ENCODE results near the gene GALNTL6. TPM values are rescaled to one million over a fixed set of nuclear protein-coding genes. Genes with fewer than 3 reads are reported as not detected.

GALNTL6 gene
- total and polyA plus RNA-seq, 3 donors from 2014 or later: 2.9 to 6.2 (median 4.9) TPM

GRCh38 chr4:172390331-172390730 is 577.1 kb downstream of the GALNTL6 start:
- Histone ChIP-seq H3K27ac (no peak overlapping the region), H3K9me3 (no peaks in the 10 kb centered on the region), H3K27me3 (no peaks in the 10 kb centered on the region), H3K36me3 (ENCODE audit: low read depth, missing control alignments) (no peaks in the 10 kb centered on the region), H3K4me3 (no peak overlapping the region), H3K4me1 (no peaks in the 10 kb centered on the region)
- DNase-seq: no peak
- 86 to 94% methylated on average over 1 of the region's 1 CpG for WGBS, 2 donors
- TF ChIP-seq CTCF (IDR thresholded peaks at IDR 0.05) (no peak), POLR2A (IDR thresholded peaks at IDR 0.05) (no peak)
- intact Hi-C loops (cut with DNase I; ENCODE audit: low total_unique reads): no loop called here

GRCh38 chr4:172392741-172393140 is 579.5 kb downstream of the GALNTL6 start:
- intact Hi-C loops (cut with DNase I; ENCODE audit: low total_unique reads): no loop called here
- Histone ChIP-seq H3K4me1 (no peaks in the 10 kb centered on the region), H3K4me3 (no peak overlapping the region), H3K27me3 (no peaks in the 10 kb centered on the region), H3K27ac (no peak overlapping the region), H3K36me3 (ENCODE audit: low read depth, missing control alignments) (no peaks in the 10 kb centered on the region), H3K9me3 (no peaks in the 10 kb centered on the region)
- 86 to 91% methylated on average over 10 of the region's 10 CpGs for WGBS, 2 donors
- no peak for DNase-seq
- TF ChIP-seq CTCF (IDR thresholded peaks at IDR 0.05) (no peak), POLR2A (IDR thresholded peaks at IDR 0.05) (no peak)

GRCh38 chr4:172393220-172393619 is 580.0 kb downstream of the GALNTL6 start:
- Histone ChIP-seq H3K4me3 (no peak overlapping the region), H3K27ac (no peak overlapping the region), H3K4me1 (no peaks in the 10 kb centered on the region), H3K27me3 (no peaks in the 10 kb centered on the region), H3K36me3 (ENCODE audit: low read depth, missing control alignments) (no peaks in the 10 kb centered on the region), H3K9me3 (no peaks in the 10 kb centered on the region)
- no peak for TF ChIP-seq POLR2A (IDR thresholded peaks at IDR 0.05)
- TF ChIP-seq CTCF (IDR thresholded peaks at IDR 0.05): no peak
- DNase-seq: no peak
- WGBS, 2 donors: 54 to 80% methylated on average over 3 of the region's 3 CpGs
- intact Hi-C loops (cut with DNase I; ENCODE audit: low total_unique reads): no loop called here

- H3K27me3 ChIP-seq: no peaks in the 10 kb centered on the region
- WGBS, 2 donors: 73 to 76% methylated on average over 3 of the region's 3 CpGs
- intact Hi-C loops (cut with DNase I; ENCODE audit: low total_unique reads): no loop called here
- no peaks in the 10 kb centered on the region for H3K36me3 ChIP-seq (ENCODE audit: low read depth, missing control alignments)
- H3K4me3 ChIP-seq: no peak overlapping the region
- no peaks in the 10 kb centered on the region for H3K4me1 ChIP-seq
- H3K27ac ChIP-seq: no peak overlapping the region
- no peak for TF ChIP-seq CTCF (IDR thresholded peaks at IDR 0.05)
- TF ChIP-seq POLR2A (IDR thresholded peaks at IDR 0.05): no peak
- DNase-seq: no peak
- no peaks in the 10 kb centered on the region for H3K9me3 ChIP-seq
Observed at GRCh38 chr4:172404676-172405075, 591.5 kb downstream of the GALNTL6 start.

- no peak for DNase-seq
- Histone ChIP-seq H3K36me3 (ENCODE audit: low read depth, missing control alignments) (no peaks in the 10 kb centered on the region), H3K27ac (no peak overlapping the region), H3K4me1 (no peaks in the 10 kb centered on the region), H3K4me3 (no peak overlapping the region), H3K27me3 (no peaks in the 10 kb centered on the region), H3K9me3 (no peaks in the 10 kb centered on the region)
- WGBS, 2 donors: 87 to 93% methylated on average over 1 of the region's 1 CpG
- no peak for TF ChIP-seq CTCF (IDR thresholded peaks at IDR 0.05)
- TF ChIP-seq POLR2A (IDR thresholded peaks at IDR 0.05): no peak
- intact Hi-C loops (cut with DNase I; ENCODE audit: low total_unique reads): no loop called here
Observed at GRCh38 chr4:172410363-172410762, 597.2 kb downstream of the GALNTL6 start.

Data from testis (tissue), 3 donors.